Amniotic stem cell (primary cell): ENCODE measurements around the gene SPDL1.
"Not testable (repeated sequence)": the region's sequence is repeated elsewhere in the genome, so short reads cannot be mapped to it uniquely, and the experiment has no call there.

Experiments used
- DNase-seq: peaks from one replicate; lab custom pipeline; 2025; lab: John Stamatoyannopoulos, UW

Gene SPDL1

DNA sequence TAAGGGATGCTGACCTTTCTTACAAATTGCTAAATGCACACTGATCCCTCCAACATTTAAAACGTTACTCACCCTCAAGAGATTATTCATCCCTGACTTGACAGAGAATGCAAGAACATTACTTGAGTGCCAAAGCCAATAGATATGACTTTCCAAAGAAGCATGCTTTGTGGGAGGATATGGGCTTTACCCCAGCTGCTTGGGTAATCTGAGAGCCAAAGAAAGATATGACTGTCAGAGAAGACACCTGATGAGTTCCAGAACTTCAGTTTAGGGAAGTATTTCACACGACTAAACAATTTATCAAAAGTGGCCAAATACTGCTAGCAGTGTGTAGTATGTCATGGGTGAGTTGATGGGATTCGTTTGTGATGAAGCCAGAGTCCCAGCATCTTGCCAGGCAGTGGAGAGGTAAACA is 7.4 kb upstream of the SPDL1 start:
- DNase-seq = peak; percentile 57

GRCh38 chr5:169577951-169578350 is 5.6 kb upstream of the SPDL1 start:
- peak; percentile 10 for DNase-seq

DNA sequence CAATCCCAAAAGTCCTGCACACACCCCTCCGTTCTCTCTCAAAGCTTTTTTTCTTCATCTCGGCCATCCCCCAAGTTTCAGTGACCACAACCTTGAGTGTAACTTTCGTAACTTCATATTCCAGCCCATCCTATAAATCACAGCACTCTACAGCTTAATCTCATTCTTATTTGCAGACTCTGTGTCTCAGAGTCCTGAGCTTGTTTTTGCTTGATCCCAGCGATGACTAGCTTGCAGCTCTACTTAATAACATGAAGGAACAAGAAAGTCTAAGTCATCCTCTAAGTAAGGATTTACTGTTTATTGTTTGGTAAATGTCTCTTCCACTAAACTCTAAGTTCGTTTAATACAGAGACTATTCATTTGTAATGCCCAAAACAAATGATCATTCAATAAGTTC is 2.6 kb upstream of the SPDL1 start:
- DNase-seq = no peak

DNA sequence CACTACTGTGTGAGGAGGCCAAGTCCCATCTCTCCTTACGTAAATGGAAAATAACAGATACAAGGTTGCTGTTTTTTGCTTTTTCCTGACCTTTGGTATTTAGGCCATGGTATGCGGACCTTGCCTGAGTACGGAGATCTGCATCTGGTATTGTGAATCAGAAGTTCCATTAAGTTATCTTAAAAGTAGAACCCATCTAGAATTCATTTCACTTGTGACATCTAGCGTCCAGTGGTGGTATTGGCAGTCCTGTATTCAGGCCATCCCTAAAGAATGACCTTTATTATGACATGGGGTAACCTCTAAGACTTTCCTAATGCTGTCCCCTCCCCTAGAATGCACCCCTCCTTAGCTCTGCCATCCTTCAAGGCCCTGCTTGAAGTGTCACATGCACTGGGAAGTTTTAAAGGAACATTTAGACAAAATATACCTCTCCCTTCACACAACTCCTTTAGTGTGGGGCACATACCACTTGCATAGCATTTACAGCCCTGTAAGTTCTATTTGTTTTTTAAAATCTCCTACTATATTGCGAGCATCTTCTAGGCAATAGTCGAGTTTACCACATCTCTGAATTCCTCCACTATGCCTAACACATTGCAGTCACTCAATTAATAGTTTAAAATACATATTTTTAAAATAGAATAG is 1.9 kb upstream of the SPDL1 start:
- DNase-seq = peak; percentile 47

DNA sequence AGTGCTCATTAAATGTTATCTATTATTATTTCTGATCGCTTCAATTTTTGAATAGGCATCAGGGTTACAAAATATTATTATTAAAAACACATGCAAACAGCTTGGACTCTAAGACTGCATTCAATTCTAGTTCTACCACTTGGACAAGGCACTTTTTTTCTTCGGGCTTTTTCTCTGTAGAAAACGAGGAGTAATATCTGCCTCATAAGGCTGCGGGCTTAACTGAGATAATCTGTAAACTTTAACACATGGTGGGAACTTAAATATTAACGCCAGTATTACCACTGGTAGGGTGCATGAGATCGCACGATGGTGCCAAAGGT is 511 bp upstream of the SPDL1 start:
- no peak for DNase-seq

DNA sequence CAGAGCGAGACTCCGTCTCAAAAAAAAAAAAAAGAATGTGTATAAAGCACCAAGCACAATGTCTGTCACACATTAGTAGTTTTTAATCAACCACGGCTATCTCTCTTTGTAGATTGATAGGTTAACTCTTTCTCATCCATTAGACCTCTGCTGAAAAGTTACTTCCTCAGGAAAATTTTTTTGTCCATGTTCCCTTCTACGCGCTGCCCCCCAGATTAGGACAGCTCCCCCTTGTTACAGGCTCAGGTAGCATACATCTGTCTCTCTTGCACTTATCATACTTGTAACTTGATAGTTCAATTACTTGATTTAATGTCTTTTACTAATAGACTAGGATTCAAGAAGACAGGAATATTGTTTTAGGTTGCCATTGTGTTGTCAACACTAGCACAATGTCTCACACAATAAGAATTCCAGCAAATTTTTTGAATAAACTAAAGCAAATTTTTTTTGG is 1.5 kb downstream of the SPDL1 start:
- DNase-seq = no peak

DNA sequence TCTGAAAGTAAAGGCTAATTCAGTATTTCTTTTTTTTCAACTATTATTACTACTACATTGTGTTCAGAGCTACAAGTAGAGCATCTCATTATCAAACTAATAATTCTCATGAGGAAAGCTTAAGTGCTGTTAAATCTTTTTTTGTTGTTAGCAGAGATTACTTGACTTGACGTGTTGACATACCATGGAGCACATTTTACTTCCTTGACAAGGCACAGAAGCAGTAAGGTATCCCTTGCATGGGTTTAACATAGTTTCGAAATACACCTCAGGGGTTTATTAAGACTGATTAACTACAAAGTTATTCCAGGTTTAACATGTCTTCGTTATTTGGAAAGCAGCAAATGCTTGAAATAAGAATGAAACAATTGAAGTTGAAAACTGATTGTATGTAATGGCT is 7.0 kb downstream of the SPDL1 start:
- no peak for DNase-seq

GRCh38 chr5:169591636-169592035 is 8.1 kb downstream of the SPDL1 start:
- DNase-seq = no peak

GRCh38 chr5:169592937-169593650 is 9.5 kb downstream of the SPDL1 start:
- no peak for DNase-seq

DNA sequence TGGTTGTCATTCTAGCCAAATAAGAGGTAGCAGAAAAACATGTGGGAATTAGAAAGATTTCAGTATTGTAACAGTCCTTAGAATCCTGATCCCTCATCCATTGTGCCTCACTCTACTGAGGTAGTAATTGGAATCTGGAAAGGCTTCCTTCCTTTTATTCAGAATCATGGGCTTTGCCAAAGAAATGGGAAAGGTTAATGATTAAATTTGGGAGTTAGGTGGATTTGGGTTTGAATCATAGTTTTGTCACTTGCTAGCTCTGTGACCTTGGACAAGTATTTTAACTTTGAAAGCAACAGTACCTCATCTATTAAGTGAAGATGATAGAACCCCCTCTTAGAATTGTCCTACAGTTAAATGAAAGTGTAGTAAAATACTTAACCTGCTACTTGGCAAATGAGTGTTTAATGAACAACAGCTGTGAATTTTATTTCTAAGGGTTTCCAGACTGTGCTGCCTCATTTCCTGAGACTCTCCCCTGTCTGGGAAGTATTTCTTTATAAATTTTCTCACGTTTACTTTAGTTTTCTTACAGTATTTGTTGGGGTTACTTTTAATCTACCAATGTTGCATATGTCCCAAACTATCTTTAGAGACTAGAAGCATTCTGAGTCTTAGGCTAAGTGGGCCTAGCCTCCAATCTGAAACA is 11.7 kb downstream of the SPDL1 start:
- no peak for DNase-seq

DNA sequence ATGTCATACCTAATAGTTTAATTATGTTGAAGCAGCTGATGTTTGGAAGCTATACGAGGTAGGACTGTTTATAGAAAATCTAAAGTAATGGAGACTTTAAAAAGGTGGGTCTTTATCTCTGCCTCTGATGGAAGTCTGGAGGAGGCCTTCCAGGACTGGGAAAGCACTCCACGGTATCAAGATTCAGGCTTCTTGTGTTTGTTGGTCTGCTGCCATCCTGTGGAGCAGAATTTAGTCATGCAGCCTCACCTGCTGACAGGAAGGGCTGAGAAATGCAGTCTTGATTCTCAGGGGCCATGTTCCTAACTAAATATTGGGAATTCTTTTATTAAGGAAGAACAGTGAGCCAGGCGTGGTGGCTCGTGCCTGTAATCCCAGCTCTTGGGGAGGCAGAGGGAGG is 15.9 kb downstream of the SPDL1 start:
- no peak for DNase-seq

GRCh38 chr5:169602535-169602934 is 19.0 kb downstream of the SPDL1 start:
- DNase-seq = peak; percentile 2

DNA sequence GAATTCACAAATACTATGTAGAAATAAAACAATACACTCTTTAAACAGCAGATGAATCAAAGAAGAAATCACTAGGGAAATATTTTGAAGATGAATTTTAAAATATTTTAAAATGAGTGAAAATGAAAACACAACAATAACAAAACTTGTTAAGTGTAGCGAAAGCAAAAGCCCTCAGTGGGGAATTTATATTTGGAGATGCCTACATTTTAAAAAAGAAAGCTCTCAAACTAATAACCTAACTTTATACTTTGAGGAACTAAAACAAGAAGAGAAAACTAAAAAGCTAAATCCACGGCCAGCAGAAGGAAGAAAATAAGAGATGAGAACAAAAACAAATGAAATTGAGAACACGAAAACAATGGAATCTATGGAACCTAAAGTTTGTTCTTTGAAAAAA is 22.7 kb downstream of the SPDL1 start:
- no peak for DNase-seq

GRCh38 chr5:169607882-169608281 is 24.3 kb downstream of the SPDL1 start:
- no peak for DNase-seq

GRCh38 chr5:169609716-169610115 is 26.1 kb downstream of the SPDL1 start:
- DNase-seq = no peak

GRCh38 chr5:169610606-169611005 is 27.0 kb downstream of the SPDL1 start:
- DNase-seq = no peak

DNA sequence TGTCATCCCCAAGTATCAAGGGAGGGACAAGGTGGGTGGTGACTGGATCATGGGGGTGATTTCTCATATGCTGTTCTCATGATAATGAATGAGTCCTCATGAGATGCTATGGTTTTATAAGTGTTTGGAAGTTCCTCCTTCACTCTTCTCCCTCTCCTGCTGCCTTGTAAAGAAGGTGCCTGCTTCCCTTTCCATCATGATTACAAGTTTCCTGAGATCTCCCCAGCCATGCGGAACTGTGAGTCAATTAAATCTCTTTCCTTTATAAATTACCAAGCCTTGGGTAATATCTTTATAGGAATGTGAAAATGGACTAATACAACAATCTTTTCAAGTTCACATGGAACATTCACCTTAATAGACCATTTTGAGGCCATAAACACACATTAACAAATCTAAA is 32.0 kb downstream of the SPDL1 start:
- DNase-seq = no peak

- not testable (repeated sequence) for DNase-seq
Measured at GRCh38 chr5:169624307-169624706, 40.7 kb downstream of the SPDL1 start.

DNA sequence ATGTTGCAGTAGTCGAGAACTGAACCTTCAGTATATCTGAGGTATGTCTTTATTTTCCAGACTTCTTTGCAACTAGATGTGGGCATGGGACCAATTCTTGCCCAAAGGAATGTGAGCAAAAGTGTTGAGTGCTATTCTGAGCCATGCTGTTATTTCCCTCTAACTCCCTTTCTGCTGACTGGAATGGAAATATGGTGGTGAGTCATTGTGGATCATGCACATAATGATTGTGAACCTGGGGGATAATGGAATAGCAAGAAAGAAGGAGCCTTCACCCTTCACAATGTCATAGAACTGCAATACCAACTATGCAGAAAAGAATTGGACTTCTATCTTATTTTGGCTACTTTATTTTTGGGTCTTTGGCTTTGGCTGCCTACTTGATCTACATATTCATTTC is 43.2 kb downstream of the SPDL1 start:
- peak; percentile 55 for DNase-seq

DNA sequence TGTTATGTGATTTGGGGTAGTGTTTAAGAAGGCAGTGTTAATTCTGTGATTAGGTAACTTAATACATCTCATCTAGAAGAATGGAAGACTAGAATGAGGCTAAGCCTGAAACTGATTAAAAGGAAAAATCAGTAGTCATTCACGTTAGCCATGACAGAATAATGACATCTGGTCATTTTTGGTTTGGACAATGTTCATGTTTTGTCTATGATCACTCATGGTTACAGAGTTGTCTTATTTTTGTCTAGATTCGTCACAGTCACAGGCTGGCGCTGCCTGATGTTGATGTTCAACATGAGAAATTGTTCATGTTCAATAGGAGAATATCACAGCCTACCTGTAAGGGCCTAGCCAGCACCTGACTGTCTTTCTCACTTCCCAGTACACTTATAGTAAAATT is 44.0 kb downstream of the SPDL1 start:
- no peak for DNase-seq

GRCh38 chr5:169628892-169629291 is 45.3 kb downstream of the SPDL1 start:
- no peak for DNase-seq

DNA sequence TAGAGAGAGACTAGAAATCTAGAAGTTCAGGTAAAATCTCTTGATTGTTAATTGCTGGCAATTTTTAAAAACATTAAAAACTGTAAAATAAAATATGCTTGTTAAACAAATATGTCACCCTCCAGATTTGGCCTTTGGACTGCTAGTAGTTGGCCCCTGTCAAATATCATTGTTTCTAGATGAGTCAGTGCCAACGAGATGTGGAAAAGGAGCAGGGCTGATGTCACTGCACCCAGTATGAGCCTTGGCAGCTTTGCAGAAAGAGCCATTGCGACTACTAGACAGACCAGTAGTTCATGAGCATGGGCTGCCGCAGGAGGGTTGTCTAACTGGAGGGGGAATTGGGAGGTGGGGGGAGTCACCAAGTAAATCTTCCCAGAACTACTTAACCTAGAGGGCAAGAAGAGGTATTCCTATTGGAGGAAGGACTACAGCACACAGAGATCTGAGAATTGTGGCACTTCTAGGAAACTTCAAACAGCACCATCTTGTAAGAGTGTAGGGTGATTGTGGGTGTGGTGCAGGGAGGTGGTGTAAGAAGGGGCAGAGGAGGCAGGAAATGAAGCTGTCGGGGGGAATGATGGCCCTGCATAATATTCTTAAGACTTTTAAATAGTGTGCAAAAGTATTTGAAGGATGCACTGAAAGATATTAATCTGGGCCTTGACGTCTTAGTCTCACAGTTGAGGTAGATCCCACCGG is 46.4 kb downstream of the SPDL1 start:
- peak; percentile 43 for DNase-seq

GRCh38 chr5:169631360-169631759 is 47.8 kb downstream of the SPDL1 start:
- DNase-seq = no peak
